ENCODE measurements around the gene IFI27. TPM values are rescaled to one million over a fixed set of nuclear protein-coding genes. Genes with fewer than 3 reads are reported as not detected.

Gene IFI27
- total RNA-seq, 4 donors from 2014 or later, result 118 to 502 (median 368) TPM

DNA sequence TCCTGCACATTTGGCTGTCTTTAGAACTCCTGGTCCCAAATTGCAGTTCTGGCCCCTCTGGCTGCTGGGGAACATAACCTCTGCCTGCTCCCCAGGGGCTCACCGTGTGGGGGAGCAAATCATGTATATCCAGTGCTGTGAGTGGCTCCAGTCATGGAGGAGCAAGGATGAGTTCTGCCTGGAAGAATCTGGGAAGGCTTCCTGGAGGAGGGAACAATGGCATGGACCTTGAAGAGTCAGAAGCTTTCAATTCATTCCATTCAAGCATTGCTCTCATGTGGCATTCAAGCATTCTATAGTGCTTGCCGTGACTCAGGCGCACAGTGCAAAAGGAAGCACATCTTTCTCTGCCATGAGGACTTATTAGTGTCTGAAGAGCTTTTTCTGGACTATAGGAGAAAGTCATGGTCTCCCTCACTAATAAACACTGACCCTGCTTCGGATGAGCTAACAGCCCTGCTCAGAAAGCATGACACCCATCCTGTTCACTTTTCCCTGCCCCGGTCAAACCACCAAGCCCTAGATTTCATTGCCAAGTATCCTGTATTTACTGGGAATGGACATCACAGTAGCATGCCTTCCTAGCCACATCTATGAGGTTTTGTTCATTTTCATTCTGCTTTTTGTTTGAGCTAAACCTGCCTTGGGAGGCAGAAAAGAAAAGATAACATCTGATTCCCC is 3.5 kb downstream of the IFI27 start:
- peaks cover 0 to 7% of the 10 kb centered on the region in 2 donors for H3K27me3 ChIP-seq
- peak overlapping the region; percentile 43 to 94 (median 74) for H3K27ac ChIP-seq
- H3K36me3 ChIP-seq, result no peaks in the 10 kb centered on the region
- H3K4me3 ChIP-seq, result peak overlapping the region in 1 of 4 donors; percentile 56
- 55 to 62% methylated on average over 5 of the region's 5 CpGs for WGBS, 2 donors
- H3K9me3 ChIP-seq, result peaks cover 0 to 1% (median 0%) of the 10 kb centered on the region in 4 donors
- H3K4me1 ChIP-seq, result peaks cover 0 to 46% (median 13%) of the 10 kb centered on the region in 4 donors
- TF ChIP-seq, protein P1, sequence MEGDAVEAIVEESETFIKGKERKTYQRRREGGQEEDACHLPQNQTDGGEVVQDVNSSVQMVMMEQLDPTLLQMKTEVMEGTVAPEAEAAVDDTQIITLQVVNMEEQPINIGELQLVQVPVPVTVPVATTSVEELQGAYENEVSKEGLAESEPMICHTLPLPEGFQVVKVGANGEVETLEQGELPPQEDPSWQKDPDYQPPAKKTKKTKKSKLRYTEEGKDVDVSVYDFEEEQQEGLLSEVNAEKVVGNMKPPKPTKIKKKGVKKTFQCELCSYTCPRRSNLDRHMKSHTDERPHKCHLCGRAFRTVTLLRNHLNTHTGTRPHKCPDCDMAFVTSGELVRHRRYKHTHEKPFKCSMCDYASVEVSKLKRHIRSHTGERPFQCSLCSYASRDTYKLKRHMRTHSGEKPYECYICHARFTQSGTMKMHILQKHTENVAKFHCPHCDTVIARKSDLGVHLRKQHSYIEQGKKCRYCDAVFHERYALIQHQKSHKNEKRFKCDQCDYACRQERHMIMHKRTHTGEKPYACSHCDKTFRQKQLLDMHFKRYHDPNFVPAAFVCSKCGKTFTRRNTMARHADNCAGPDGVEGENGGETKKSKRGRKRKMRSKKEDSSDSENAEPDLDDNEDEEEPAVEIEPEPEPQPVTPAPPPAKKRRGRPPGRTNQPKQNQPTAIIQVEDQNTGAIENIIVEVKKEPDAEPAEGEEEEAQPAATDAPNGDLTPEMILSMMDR (IDR thresholded peaks at IDR 0.05), result no peak
- TF ChIP-seq POLR2A (IDR thresholded peaks at IDR 0.05) (no peak), EP300 (IDR thresholded peaks at IDR 0.05) (no peak)
- DNase-seq (ENCODE audit: low spot score in 2 of 2), result no peak

DNA sequence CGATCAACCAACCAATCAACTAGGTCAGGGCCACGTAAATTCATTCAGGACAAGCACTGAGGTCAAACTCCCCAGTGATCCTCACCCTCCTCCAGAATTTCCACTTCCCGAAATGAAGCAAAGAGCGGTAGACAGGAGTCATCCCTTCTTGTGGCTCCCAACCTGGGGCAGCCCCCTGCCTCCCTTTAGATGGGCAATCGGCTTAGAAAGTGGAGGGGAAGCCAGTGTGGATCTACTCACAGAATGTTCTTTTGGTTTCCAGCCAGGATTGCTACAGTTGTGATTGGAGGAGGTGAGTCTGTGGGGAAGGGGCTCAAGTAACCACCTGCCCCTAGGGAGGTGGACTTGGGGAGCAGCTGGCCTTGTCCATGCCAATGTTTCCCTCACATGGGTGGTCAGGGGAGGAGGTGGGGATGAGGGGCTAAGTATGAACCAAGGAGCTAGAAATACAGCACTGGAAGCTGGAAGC is 4.1 kb downstream of the IFI27 start:
- WGBS, 2 donors, result 41 to 60% methylated on average over 5 of the region's 5 CpGs
- Histone ChIP-seq H3K27me3 (peaks cover 0 to 7% of the 10 kb centered on the region in 2 donors), H3K36me3 (no peaks in the 10 kb centered on the region), H3K9me3 (peaks cover 0 to 7% (median 0%) of the 10 kb centered on the region in 4 donors), H3K4me3 (peak overlapping the region in 1 of 4 donors; percentile 1), H3K4me1 (peaks cover 0 to 46% (median 13%) of the 10 kb centered on the region in 4 donors), H3K27ac (peak overlapping the region; percentile 43 to 94 (median 74))
- no peak for TF ChIP-seq POLR2A (IDR thresholded peaks at IDR 0.05)
- TF ChIP-seq EP300 (IDR thresholded peaks at IDR 0.05), result peak in 1 of 2 donors; percentile 21
- peak in 1 of 2 donors; percentile 17 for DNase-seq (ENCODE audit: low spot score in 2 of 2)

DNA sequence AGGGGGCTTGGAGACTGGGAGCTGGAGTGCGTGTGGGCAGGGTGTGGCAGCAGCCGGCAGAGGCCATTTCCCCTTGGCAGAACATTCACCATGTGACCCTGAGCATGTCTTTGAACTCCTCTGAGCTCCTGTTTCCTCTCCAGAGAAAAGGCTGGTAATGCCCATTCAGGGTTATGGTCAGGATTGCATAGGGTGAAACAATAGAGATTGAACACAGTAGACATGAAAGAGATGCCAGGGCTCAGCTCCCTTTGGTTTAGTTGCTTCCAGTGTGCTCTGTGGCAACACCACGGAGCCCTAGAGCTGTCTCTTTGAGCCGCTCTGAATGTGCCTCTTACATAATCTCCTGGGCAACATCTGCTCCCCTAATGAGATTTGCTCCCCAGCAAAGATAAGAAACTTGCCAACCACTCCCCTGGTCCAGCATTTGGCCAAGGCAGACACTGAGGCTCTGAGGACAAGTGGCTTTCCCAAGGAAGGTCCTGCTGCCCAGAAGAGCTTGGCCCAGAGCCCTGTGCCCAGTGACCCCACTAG is 4.6 kb downstream of the IFI27 start:
- DNase-seq (ENCODE audit: low spot score in 2 of 2), result peak in 1 of 2 donors; percentile 45
- Histone ChIP-seq H3K27me3 (peaks cover 0 to 7% of the 10 kb centered on the region in 2 donors), H3K9me3 (peaks cover 0 to 12% (median 0%) of the 10 kb centered on the region in 4 donors), H3K4me3 (no peak overlapping the region), H3K27ac (peak overlapping the region; percentile 43 to 94 (median 74)), H3K4me1 (peaks cover 0 to 41% (median 11%) of the 10 kb centered on the region in 4 donors), H3K36me3 (no peaks in the 10 kb centered on the region)
- TF ChIP-seq POLR2A (IDR thresholded peaks at IDR 0.05), result no peak
- TF ChIP-seq, protein P1 (IDR thresholded peaks at IDR 0.05), result no peak
- no peak for TF ChIP-seq EP300 (IDR thresholded peaks at IDR 0.05)
- WGBS, 2 donors, result 42 to 44% methylated on average over 4 of the region's 4 CpGs

DNA sequence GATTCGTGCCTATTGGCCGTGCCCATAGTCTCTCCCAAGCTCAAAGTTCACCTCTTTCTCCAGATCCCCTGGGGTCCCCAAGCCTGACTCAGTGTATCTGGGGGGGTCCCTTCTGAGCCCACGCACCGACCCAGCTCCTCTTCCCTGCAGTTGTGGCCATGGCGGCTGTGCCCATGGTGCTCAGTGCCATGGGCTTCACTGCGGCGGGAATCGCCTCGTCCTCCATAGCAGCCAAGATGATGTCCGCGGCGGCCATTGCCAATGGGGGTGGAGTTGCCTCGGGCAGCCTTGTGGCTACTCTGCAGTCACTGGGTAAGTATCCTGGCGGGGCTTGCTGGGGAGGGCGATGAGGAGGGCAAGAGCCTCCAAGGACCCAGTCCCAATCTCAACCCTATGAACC is 5.1 kb downstream of the IFI27 start:
- WGBS, 2 donors, result 84 to 91% methylated on average over 11 to 15 of the region's 15 CpGs
- TF ChIP-seq EP300 (IDR thresholded peaks at IDR 0.05) (no peak), POLR2A (IDR thresholded peaks at IDR 0.05) (no peak)
- TF ChIP-seq, protein P1 (IDR thresholded peaks at IDR 0.05), result no peak
- no peak overlapping the region for H3K4me3 ChIP-seq
- DNase-seq (ENCODE audit: low spot score in 2 of 2), result no peak
- no peaks in the 10 kb centered on the region for H3K36me3 ChIP-seq
- H3K9me3 ChIP-seq, result peaks cover 0 to 17% (median 0%) of the 10 kb centered on the region in 4 donors
- H3K27ac ChIP-seq, result peak overlapping the region in 3 of 4 donors; percentile 43 to 94 (median 79)
- H3K27me3 ChIP-seq, result peaks cover 0 to 7% of the 10 kb centered on the region in 2 donors
- peaks cover 0 to 39% (median 11%) of the 10 kb centered on the region in 4 donors for H3K4me1 ChIP-seq

DNA sequence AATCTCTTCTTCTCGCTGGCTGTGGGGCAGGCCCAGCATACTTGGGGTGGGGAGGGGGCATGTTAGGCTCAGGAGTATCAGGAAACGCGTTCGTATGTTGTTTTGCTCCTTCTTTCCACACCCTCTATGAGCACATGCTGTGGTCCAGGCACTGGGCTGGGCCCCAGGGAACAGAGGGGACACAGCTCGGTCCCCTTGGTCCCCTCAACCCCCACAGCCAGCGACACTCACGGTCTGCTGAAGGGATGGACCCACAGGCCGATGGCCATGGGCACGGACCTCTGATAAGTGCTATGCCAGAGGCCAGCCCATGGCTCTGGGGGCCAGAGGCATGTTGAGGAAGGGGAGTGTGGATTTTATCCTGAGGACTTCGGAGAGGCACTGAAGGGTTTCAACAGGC is 6.2 kb downstream of the IFI27 start:
- no peak for DNase-seq (ENCODE audit: low spot score in 2 of 2)
- Histone ChIP-seq H3K27me3 (peaks cover 0 to 7% of the 10 kb centered on the region in 2 donors), H3K4me1 (peaks cover 0 to 39% (median 11%) of the 10 kb centered on the region in 4 donors), H3K27ac (no peak overlapping the region), H3K4me3 (no peak overlapping the region), H3K9me3 (peaks cover 0 to 21% (median 0%) of the 10 kb centered on the region in 4 donors), H3K36me3 (no peaks in the 10 kb centered on the region)
- 85 to 88% methylated on average over 10 of the region's 10 CpGs for WGBS, 2 donors
- TF ChIP-seq POLR2A (IDR thresholded peaks at IDR 0.05) (no peak), EP300 (IDR thresholded peaks at IDR 0.05) (no peak)
- TF ChIP-seq, protein P1 (IDR thresholded peaks at IDR 0.05), result no peak
